Mesendoderm (in vitro differentiated cells): Measurements from ENCODE around the gene PPM1E.

ENCODE experiments used
- DNase-seq: peaks from one replicate; pipeline ENCODE4 v3.0.0; 2013
- H2AK5ac ChIP-seq: 2 replicates; pipeline ENCODE4 v1.6.1; 2013; ENCODE audit warnings: low read length, inconsistent platforms
- H2BK120ac ChIP-seq: 2 replicates; pipeline ENCODE4 v1.6.1; 2013; ENCODE audit warnings: low read depth, mild to moderate bottlenecking, low read length, moderate library complexity, mixed read lengths
- H2BK15ac ChIP-seq: replicated peaks from 2 replicates; pipeline ENCODE4 v1.6.1; 2013; ENCODE audit warnings: low read depth, mild to moderate bottlenecking, moderate library complexity
- H2BK5ac ChIP-seq: 2 replicates; pipeline ENCODE4 v1.6.1; 2013; ENCODE audit warnings: low read length, inconsistent platforms
- H3K18ac ChIP-seq: 2 replicates; pipeline ENCODE4 v1.6.1; 2013; ENCODE audit warnings: mild to moderate bottlenecking, low read length, mixed read lengths
- H3K23ac ChIP-seq: one replicate; pipeline ENCODE4 v1.6.1; 2013; ENCODE audit warnings: low read length
- H3K27ac ChIP-seq: 2 replicates; pipeline ENCODE4 v1.5.1; 2013; ENCODE audit warnings: low read depth, mild to moderate bottlenecking, inconsistent platforms, low read length, moderate library complexity
- H3K27me3 ChIP-seq: 2 replicates; pipeline ENCODE4 v1.6.1; 2013; ENCODE audit warnings: low read length, control low read depth, mild to moderate bottlenecking, inconsistent platforms; ENCODE audit not compliant: insufficient read depth, poor library complexity
- H3K36me3 ChIP-seq: 2 replicates; pipeline ENCODE4 v1.6.1; 2013; ENCODE audit warnings: low read length, inconsistent platforms; ENCODE audit not compliant: control insufficient read depth, insufficient read depth
- H3K4ac ChIP-seq: one replicate; pipeline ENCODE4 v1.6.1; 2013; ENCODE audit warnings: low read depth, mild to moderate bottlenecking, low read length, moderate library complexity
- H3K4me1 ChIP-seq: 2 replicates; pipeline ENCODE4 v1.6.1; 2013; ENCODE audit warnings: low read depth, low read length, inconsistent platforms; ENCODE audit not compliant: control insufficient read depth
- H3K4me2 ChIP-seq: 2 replicates; pipeline ENCODE4 v1.6.1; 2013; ENCODE audit warnings: low read length
- H3K4me3 ChIP-seq: 2 replicates; pipeline ENCODE4 v1.5.1; 2013; ENCODE audit warnings: mild to moderate bottlenecking, low read length
- H3K56ac ChIP-seq: one replicate; pipeline ENCODE4 v1.6.1; 2013; ENCODE audit warnings: low read length
- H3K79me1 ChIP-seq: 2 replicates; pipeline ENCODE4 v1.6.1; 2013; ENCODE audit warnings: low read length, inconsistent platforms
- H3K79me2 ChIP-seq: 2 replicates; pipeline ENCODE4 v1.6.1; 2013; ENCODE audit warnings: mild to moderate bottlenecking, low read length; ENCODE audit not compliant: control insufficient read depth, insufficient read depth
- H3K9ac ChIP-seq: 2 replicates; pipeline ENCODE4 v1.6.1; 2013; ENCODE audit warnings: low read length, inconsistent platforms
- H4K5ac ChIP-seq: one replicate; pipeline ENCODE4 v1.6.1; 2013; ENCODE audit warnings: low read length
- H4K8ac ChIP-seq: one replicate; pipeline ENCODE4 v1.6.1; 2013; ENCODE audit warnings: low read depth, mild to moderate bottlenecking, control low read depth, low read length, moderate library complexity
- WGBS: extraction: QIAGEN DNeasy Blood & Tissue Kit; methylation state at CpG from one replicate; pipeline ENCODE4 v1.1.7; 2013; ENCODE audit warnings: low lambda C conversion rate, missing lambda C conversion rate; ENCODE audit not compliant: insufficient coverage; ENCODE audit errors: extremely low coverage; 5-methylcytosine and 5-hydroxymethylcytosine counted together

PPM1E gene

DNA sequence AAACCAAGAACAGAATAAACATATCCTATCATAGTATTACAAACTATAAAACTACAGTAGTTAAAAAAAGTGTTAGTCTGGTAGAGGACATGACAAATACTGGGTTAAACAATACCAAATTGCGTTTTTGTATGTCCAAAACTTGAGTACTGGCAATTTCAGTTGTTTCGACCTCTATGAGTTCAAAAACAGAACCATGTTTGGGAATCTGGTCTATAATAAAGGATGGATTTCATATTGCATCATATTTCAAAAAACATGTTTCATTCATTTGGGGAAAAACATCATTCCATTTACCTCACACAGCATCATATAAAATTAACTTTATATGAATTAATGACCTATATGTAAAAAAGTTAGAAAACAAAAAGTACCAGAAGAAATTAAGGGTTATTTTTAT, 269.3 kb downstream of the PPM1E start:
- DNase-seq, result no peak
- Histone ChIP-seq H3K23ac (no peak overlapping the region), H3K4ac (no peak overlapping the region), H4K5ac (no peak overlapping the region), H3K36me3 (no peaks in the 10 kb centered on the region), H3K4me2 (no peak overlapping the region), H3K4me3 (no peak overlapping the region), H2BK5ac (no peak overlapping the region), H3K79me2 (no peaks in the 10 kb centered on the region), H4K8ac (no peak overlapping the region), H2BK15ac (no peak overlapping the region), H3K79me1 (no peaks in the 10 kb centered on the region), H3K27ac (no peak overlapping the region), H3K9ac (no peak overlapping the region), H3K27me3 (no peaks in the 10 kb centered on the region), H3K18ac (no peak overlapping the region), H2AK5ac (no peak overlapping the region), H2BK120ac (no peak overlapping the region), H3K56ac (no peak overlapping the region), H3K4me1 (no peaks in the 10 kb centered on the region)
- no CpG with 5 or more reads among the region's 2 CpGs for WGBS

DNA sequence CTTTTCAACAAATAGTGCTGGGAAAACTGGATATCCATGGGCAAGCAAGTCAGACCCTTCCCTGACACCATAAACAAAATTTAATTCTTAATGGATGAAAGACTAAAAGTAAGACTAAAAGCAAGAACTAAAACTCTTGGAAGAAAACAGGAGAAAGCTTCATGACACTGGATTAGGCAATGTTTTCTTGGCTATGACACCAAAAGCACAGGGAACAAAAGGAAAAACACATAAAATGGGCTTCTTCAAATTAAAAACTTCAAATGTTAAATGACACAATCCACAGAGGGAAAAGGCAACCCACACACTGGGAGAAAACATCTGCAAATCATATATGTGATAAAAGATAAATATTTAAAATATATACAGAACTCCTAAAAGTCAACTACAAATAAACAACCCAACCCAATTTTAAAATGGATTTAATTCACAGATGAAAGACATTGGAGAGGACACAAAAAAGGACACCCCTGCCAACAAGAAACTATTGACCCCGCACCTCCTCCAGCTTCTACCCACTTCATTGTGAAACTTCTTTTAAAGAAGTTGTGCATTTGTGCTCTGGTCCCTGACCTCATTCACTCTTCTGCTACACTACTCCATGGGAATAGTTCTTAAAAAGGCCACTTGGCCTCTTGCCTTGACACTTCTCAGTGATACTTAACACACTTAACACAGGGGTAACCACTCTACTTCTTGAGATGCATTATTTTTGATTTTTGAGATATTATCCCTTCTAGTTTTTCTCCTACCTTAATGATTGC, 270.7 kb downstream of the PPM1E start:
- H4K8ac ChIP-seq, result no peak overlapping the region
- H3K79me1 ChIP-seq, result no peaks in the 10 kb centered on the region
- H2BK120ac ChIP-seq, result no peak overlapping the region
- H3K27ac ChIP-seq, result no peak overlapping the region
- H3K4me1 ChIP-seq, result no peaks in the 10 kb centered on the region
- no peak overlapping the region for H3K9ac ChIP-seq
- H4K5ac ChIP-seq, result no peak overlapping the region
- H3K4me3 ChIP-seq, result no peak overlapping the region
- whole genome bisulfite sequencing, result no CpG with 5 or more reads among the region's 1 CpG
- H2BK15ac ChIP-seq, result no peak overlapping the region
- H3K4ac ChIP-seq, result no peak overlapping the region
- no peak overlapping the region for H2AK5ac ChIP-seq
- no peak for DNase-seq
- no peak overlapping the region for H3K18ac ChIP-seq
- H3K79me2 ChIP-seq, result no peaks in the 10 kb centered on the region
- H3K23ac ChIP-seq, result no peak overlapping the region
- H3K27me3 ChIP-seq, result no peaks in the 10 kb centered on the region
- no peaks in the 10 kb centered on the region for H3K36me3 ChIP-seq
- no peak overlapping the region for H3K56ac ChIP-seq
- H3K4me2 ChIP-seq, result no peak overlapping the region
- H2BK5ac ChIP-seq, result no peak overlapping the region

DNA sequence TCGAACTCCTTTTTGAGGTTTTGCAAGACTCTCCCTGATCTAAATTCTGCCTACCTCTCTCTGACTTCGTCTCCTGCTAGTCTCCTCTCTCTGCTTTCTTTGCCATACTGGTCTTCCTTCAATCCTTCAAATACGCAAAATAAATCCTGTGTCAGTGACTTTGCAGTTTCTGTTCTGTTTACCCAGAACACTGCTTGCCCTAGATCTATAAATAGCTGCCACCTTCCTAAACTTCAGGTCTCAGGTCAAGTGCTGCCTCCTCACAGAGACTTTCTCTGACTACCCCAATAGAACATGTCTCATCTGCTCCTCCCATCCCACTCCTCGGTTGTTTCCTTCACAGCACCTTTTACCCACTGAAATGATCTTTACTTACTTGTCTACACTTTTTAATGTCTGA, 272.1 kb downstream of the PPM1E start:
- Histone ChIP-seq H2BK5ac (no peak overlapping the region), H3K27ac (no peak overlapping the region), H3K9ac (no peak overlapping the region), H3K18ac (no peak overlapping the region), H4K5ac (no peak overlapping the region), H4K8ac (no peak overlapping the region), H3K4ac (no peak overlapping the region), H3K4me1 (no peaks in the 10 kb centered on the region), H2BK120ac (no peak overlapping the region), H2BK15ac (no peak overlapping the region), H3K4me2 (no peak overlapping the region), H3K27me3 (no peaks in the 10 kb centered on the region), H3K23ac (no peak overlapping the region), H3K79me1 (no peaks in the 10 kb centered on the region), H3K36me3 (no peaks in the 10 kb centered on the region), H3K56ac (no peak overlapping the region), H3K79me2 (no peaks in the 10 kb centered on the region), H3K4me3 (no peak overlapping the region), H2AK5ac (no peak overlapping the region)
- no peak for DNase-seq
- no CpG with 5 or more reads among the region's 4 CpGs for whole genome bisulfite sequencing

DNA sequence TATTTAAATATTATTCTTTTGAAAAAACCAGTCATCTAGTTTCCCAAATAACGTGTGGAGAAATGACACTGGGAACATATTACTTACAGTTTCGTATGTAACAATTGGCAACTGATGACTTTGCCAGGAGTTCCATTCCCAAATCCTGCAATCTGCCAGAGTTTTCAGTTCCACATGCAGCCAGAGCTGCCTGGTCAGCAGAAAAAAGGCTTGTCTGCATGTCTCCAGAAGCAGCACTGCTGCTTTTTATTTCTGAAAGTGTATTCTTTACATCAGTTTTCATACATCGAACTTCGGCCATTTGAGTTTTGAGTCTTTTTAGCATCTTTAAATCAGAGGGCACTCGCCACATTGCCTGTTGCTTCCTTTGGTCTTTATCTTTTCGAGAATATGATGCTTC, 272.7 kb downstream of the PPM1E start:
- no peaks in the 10 kb centered on the region for H3K4me1 ChIP-seq
- H3K9ac ChIP-seq, result no peak overlapping the region
- no peak overlapping the region for H2BK15ac ChIP-seq
- H4K5ac ChIP-seq, result no peak overlapping the region
- no peak overlapping the region for H3K4ac ChIP-seq
- H3K23ac ChIP-seq, result no peak overlapping the region
- no peak overlapping the region for H3K56ac ChIP-seq
- H3K79me1 ChIP-seq, result no peaks in the 10 kb centered on the region
- H3K27ac ChIP-seq, result no peak overlapping the region
- no peaks in the 10 kb centered on the region for H3K79me2 ChIP-seq
- H3K18ac ChIP-seq, result no peak overlapping the region
- H4K8ac ChIP-seq, result no peak overlapping the region
- WGBS, result no CpG with 5 or more reads among the region's 6 CpGs
- H3K36me3 ChIP-seq, result no peaks in the 10 kb centered on the region
- DNase-seq, result no peak
- H2BK5ac ChIP-seq, result no peak overlapping the region
- no peak overlapping the region for H3K4me3 ChIP-seq
- no peak overlapping the region for H2AK5ac ChIP-seq
- no peak overlapping the region for H2BK120ac ChIP-seq
- H3K4me2 ChIP-seq, result no peak overlapping the region
- no peaks in the 10 kb centered on the region for H3K27me3 ChIP-seq

DNA sequence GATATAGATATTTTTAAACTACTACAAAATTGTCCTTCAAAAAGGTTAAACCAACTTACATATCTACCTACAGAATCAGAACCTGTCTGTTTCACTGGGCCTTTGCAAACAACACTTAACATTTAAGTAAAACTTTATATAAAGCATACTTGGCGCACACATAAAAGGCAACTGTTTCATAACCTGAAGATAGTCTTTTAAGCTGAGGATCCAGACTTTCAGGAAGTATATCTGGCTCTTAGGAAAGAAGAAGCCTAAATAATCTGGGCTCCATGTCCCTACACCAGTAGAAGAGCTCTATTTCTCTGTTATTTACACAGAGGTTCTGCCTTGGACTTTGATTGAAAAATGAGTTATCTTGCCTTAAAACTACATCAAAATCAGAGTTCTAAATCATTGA, 275.2 kb downstream of the PPM1E start:
- no peaks in the 10 kb centered on the region for H3K36me3 ChIP-seq
- H3K4ac ChIP-seq, result no peak overlapping the region
- H3K23ac ChIP-seq, result no peak overlapping the region
- H3K9ac ChIP-seq, result no peak overlapping the region
- H2AK5ac ChIP-seq, result no peak overlapping the region
- H2BK5ac ChIP-seq, result no peak overlapping the region
- WGBS, result no CpG with 5 or more reads among the region's 1 CpG
- H2BK120ac ChIP-seq, result no peak overlapping the region
- no peak overlapping the region for H4K5ac ChIP-seq
- no peaks in the 10 kb centered on the region for H3K79me1 ChIP-seq
- no peaks in the 10 kb centered on the region for H3K79me2 ChIP-seq
- H3K4me3 ChIP-seq, result no peak overlapping the region
- no peak overlapping the region for H3K27ac ChIP-seq
- no peak overlapping the region for H4K8ac ChIP-seq
- no peaks in the 10 kb centered on the region for H3K4me1 ChIP-seq
- H3K18ac ChIP-seq, result no peak overlapping the region
- no peaks in the 10 kb centered on the region for H3K27me3 ChIP-seq
- no peak overlapping the region for H3K4me2 ChIP-seq
- DNase-seq, result no peak
- no peak overlapping the region for H2BK15ac ChIP-seq
- H3K56ac ChIP-seq, result no peak overlapping the region
